Ishikawa (cell line): ENCODE data around the gene CD84.

Source experiments
- CEBPB ChIP-seq: IDR thresholded peaks from 2 replicates; pipeline ENCODE4 v1.6.1; 2012
- CREB1 ChIP-seq: IDR thresholded peaks from 2 replicates; pipeline ENCODE4 v1.6.1; 2012; ENCODE audit warnings: low read depth
- EGR1 ChIP-seq: IDR thresholded peaks from 2 replicates; pipeline ENCODE4 v1.6.1; 2012
- EP300 ChIP-seq: IDR thresholded peaks from 2 replicates; pipeline ENCODE4 v1.6.1; 2012; ENCODE audit warnings: borderline replicate concordance
- FOXM1 ChIP-seq: IDR thresholded peaks from 2 replicates; pipeline ENCODE4 v1.6.1; 2012; ENCODE audit warnings: low read depth, borderline replicate concordance
- MAX ChIP-seq: IDR thresholded peaks from 2 replicates; pipeline ENCODE4 v1.6.1; 2012
- NFIC ChIP-seq: IDR thresholded peaks from 2 replicates; pipeline ENCODE4 v1.6.1; 2012
- RAD21 ChIP-seq: IDR thresholded peaks from 2 replicates; pipeline ENCODE4 v1.6.1; 2012; ENCODE audit warnings: low read depth
- REST ChIP-seq: IDR thresholded peaks from 2 replicates; pipeline ENCODE4 v1.6.1; 2012; ENCODE audit warnings: low read depth, mild to moderate bottlenecking
- TAF1 ChIP-seq: IDR thresholded peaks from 2 replicates; pipeline ENCODE4 v1.6.1; 2012; ENCODE audit warnings: low read depth, mild to moderate bottlenecking
- TCF12 ChIP-seq: IDR thresholded peaks from 2 replicates; pipeline ENCODE4 v1.6.1; 2012; ENCODE audit warnings: low read depth
- TEAD4 ChIP-seq: IDR thresholded peaks from 2 replicates; pipeline ENCODE4 v1.6.1; 2012
- YY1 ChIP-seq: IDR thresholded peaks from 2 replicates; pipeline ENCODE4 v1.6.1; 2012; ENCODE audit warnings: low read depth
- ZBTB7A ChIP-seq: IDR thresholded peaks from 2 replicates; pipeline ENCODE4 v1.6.1; 2012; ENCODE audit warnings: low read depth

The CD84 gene

GRCh38 chr1:160625725-160626498 is 46.6 kb upstream of the CD84 start:
- no peak for TF ChIP-seq YY1
- no peak for TF ChIP-seq MAX
- no peak for TF ChIP-seq EGR1
- TF ChIP-seq REST = no peak
- no peak for TF ChIP-seq CEBPB
- TF ChIP-seq ZBTB7A = no peak
- no peak for TF ChIP-seq TCF12
- TF ChIP-seq EP300 = no peak
- TF ChIP-seq NFIC = no peak

- TF ChIP-seq TCF12 (no peak), CEBPB (no peak)
Observed at GRCh38 chr1:160625321-160625720, 46.0 kb upstream of the CD84 start.

- no peak for TF ChIP-seq TCF12
- no peak for TF ChIP-seq CREB1
- TF ChIP-seq CEBPB = no peak
- no peak for TF ChIP-seq TEAD4
- no peak for TF ChIP-seq MAX
- no peak for TF ChIP-seq EGR1
- no peak for TF ChIP-seq YY1
- no peak for TF ChIP-seq RAD21
- TF ChIP-seq FOXM1 = no peak
- TF ChIP-seq REST = no peak
- no peak for TF ChIP-seq ZBTB7A
- TF ChIP-seq EP300 = no peak
Observed at GRCh38 chr1:160624464-160624863, 45.2 kb upstream of the CD84 start.

GRCh38 chr1:160623862-160624261 is 44.6 kb upstream of the CD84 start:
- TF ChIP-seq TCF12 (no peak), EP300 (no peak), TAF1 (no peak)

- TF ChIP-seq REST = no peak
- no peak for TF ChIP-seq TAF1
Observed at GRCh38 chr1:160623227-160623633, 43.9 kb upstream of the CD84 start.

- TF ChIP-seq TAF1 (no peak), EP300 (no peak), NFIC (no peak), MAX (no peak), ZBTB7A (no peak), CREB1 (no peak)
Observed at GRCh38 chr1:160622501-160623226, 43.4 kb upstream of the CD84 start.
